Measurements from ENCODE around the gene KCNQ5.

DNA sequence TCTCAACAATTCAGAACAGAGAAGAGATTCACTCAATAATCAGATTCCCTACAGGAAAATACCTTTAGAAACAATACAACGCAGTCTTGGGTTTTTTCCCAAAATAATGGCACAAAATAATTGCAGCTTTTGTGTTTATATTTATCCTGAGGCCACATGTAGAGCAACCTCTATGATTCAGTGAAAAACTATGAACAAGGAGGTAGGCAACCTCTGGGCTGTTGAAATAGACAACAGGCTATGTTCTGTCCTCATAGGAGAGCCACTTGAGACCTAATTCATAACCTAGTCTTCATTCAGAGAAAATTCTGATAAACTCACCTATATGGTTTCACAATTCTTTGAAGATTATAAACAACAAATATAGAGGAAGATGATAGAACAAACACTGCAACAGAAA is 485.2 kb downstream of the KCNQ5 start:
- TF ChIP-seq EZH2 (IDR thresholded peaks at IDR 0.05) (no peak), FOXP2 (optimal IDR thresholded peaks at IDR 0.05; ENCODE audit: control extremely low read depth, extremely low read length, insufficient read depth) (no peak)
